HCT116 (cell line): ENCODE measurements around the gene NUP153. TPM values are rescaled to one million over a fixed set of nuclear protein-coding genes. Genes with fewer than 3 reads are reported as not detected.

Experiments
- ATAC-seq: fragments of 200-7000 bp; cut with Tn5 transposase; 2 replicates; pipeline ENCODE4 v1.9.1; 2020; ENCODE audit warnings: mild to moderate bottlenecking, moderate library complexity
- BruUV-seq: library from RNA; stranded (reverse); fragments of 400-500 nt; replicated peaks from 2 replicates; lab custom pipeline; 2021; lab: Mats Ljungman, UMichigan
- CTCF ChIA-PET: fragments of 300-600 bp; sonication (Branson Sonifier 250); formaldehyde crosslinking; loops from one replicate; lab custom pipeline; 2021; ENCODE audit warnings: antibody characterized with exemption; lab: Charles Lee
- POLR2A ChIA-PET: fragments of 300-600, 350-600 bp; sonication (Branson Sonifier 250); formaldehyde crosslinking; loops from one replicate; lab custom pipeline; 2021; ENCODE audit warnings: antibody characterized with exemption; lab: Charles Lee
- RAD21 ChIA-PET, 2 experiments: fragments of 300-600 bp; sonication (Branson Sonifier 250); formaldehyde crosslinking; loops; one replicate each; lab custom pipeline; 2023; ENCODE audit warnings: low total read pairs in 2 of 2; ENCODE audit not compliant: uncharacterized antibody in 2 of 2, unreplicated experiment in 2 of 2, low non-redundant PET in 1 of 2; lab: Charles Lee
- DNase-seq: peaks from one replicate; pipeline ENCODE4 v3.0.0-alpha.2; 2010; ENCODE audit warnings: low read depth, low spot score
- H2AFZ ChIP-seq: fragments of 200-600 bp; shearing (Covaris generic), sonication (generic); 2 replicates; pipeline ENCODE4 v1.6.1; 2017; ENCODE audit warnings: low read depth, mixed run types, mixed read lengths, antibody characterized with exemption, low read length; ENCODE audit not compliant: poor library complexity, severe bottlenecking
- H3K27ac ChIP-seq: 2 replicates; pipeline ENCODE4 v1.5.1; 2012; ENCODE audit warnings: low read depth, low read length
- H3K27me3 ChIP-seq: fragments of 200-600 bp; sonication (generic); 2 replicates; pipeline ENCODE4 v1.6.1; 2016; ENCODE audit warnings: mixed run types, low read length, mixed read lengths; ENCODE audit not compliant: insufficient read depth
- H3K36me3 ChIP-seq, 2 experiments: fragments of 200-500 bp in 1 of 2; fragments of 200-600 bp in 1 of 2; sonication (Bioruptor generic) in 1 of 2; sonication (generic) in 1 of 2; 2 replicates each; pipeline versions ENCODE4 v1.5.1 to v1.6.1; 2014 to 2016; ENCODE audit warnings: low read length in 2 of 2, inconsistent platforms in 1 of 2, mixed read lengths in 1 of 2, mixed run types in 1 of 2; ENCODE audit not compliant: insufficient read depth in 2 of 2, control insufficient read depth in 1 of 2
- H3K4me1 ChIP-seq, 2 experiments: fragments of 200-600 bp in 1 of 2; sonication (generic) in 1 of 2; 2 replicates each; pipeline versions ENCODE4 v1.5.1 to v1.6.1; 2012 to 2017; ENCODE audit warnings: low read length in 2 of 2, inconsistent platforms in 1 of 2, mild to moderate bottlenecking in 1 of 2, mixed read lengths in 1 of 2, mixed run types in 1 of 2, moderate library complexity in 1 of 2; ENCODE audit not compliant: insufficient read depth in 2 of 2, control insufficient read depth in 1 of 2
- H3K4me2 ChIP-seq: fragments of 200-600 bp; sonication (generic); 2 replicates; pipeline ENCODE4 v1.6.1; 2017; ENCODE audit warnings: mixed run types, low read length, mixed read lengths
- H3K4me3 ChIP-seq, 2 experiments: fragments of 200-600 bp in 1 of 2; sonication (generic) in 1 of 2; replicated peaks in 1 of 2; 2 replicates each; pipeline ENCODE4 v1.5.1; 2011 to 2016; ENCODE audit warnings: low read length in 2 of 2, control low read depth in 1 of 2, low read depth in 1 of 2, mild to moderate bottlenecking in 1 of 2, mixed read lengths in 1 of 2, mixed run types in 1 of 2
- H3K79me2 ChIP-seq: fragments of 200-600 bp; sonication (generic); 2 replicates; pipeline ENCODE4 v1.6.1; 2017; ENCODE audit warnings: mild to moderate bottlenecking, mixed run types, low read length, moderate library complexity, mixed read lengths; ENCODE audit not compliant: insufficient read depth
- H3K9ac ChIP-seq: fragments of 200-600 bp; sonication (generic); 2 replicates; pipeline ENCODE4 v1.6.1; 2016; ENCODE audit warnings: low read length, mixed read lengths
- H3K9me2 ChIP-seq: fragments of 200-600 bp; sonication (generic), shearing (Covaris generic); 2 replicates; pipeline ENCODE4 v1.6.1; 2017; ENCODE audit warnings: mixed run types, mild to moderate bottlenecking, moderate library complexity; ENCODE audit not compliant: insufficient read depth
- H3K9me3 ChIP-seq, 2 experiments: fragments of 200-500 bp in 1 of 2; fragments of 200-600 bp in 1 of 2; sonication (Bioruptor generic) in 1 of 2; sonication (generic) in 1 of 2; 2 replicates each; pipeline ENCODE4 v1.6.1; 2014 to 2017; ENCODE audit warnings: low read length in 2 of 2, mixed read lengths in 2 of 2, inconsistent platforms in 1 of 2, low read depth in 1 of 2, mild to moderate bottlenecking in 1 of 2, mixed run types in 1 of 2, moderate library complexity in 1 of 2; ENCODE audit not compliant: control insufficient read depth in 1 of 2, insufficient read depth in 1 of 2
- H4K20me1 ChIP-seq: fragments of 200-600 bp; sonication (generic), shearing (Covaris generic); 2 replicates; pipeline ENCODE4 v1.6.1; 2017; ENCODE audit warnings: mixed run types, mild to moderate bottlenecking, moderate library complexity; ENCODE audit not compliant: insufficient read depth
- ATF3 ChIP-seq: IDR thresholded peaks from 2 replicates; pipeline ENCODE4 v1.6.1; 2012
- CEBPB ChIP-seq: IDR thresholded peaks from 2 replicates; pipeline ENCODE4 v1.6.1; 2012; ENCODE audit warnings: low read depth
- EZH2phosphoT487 ChIP-seq: fragments of 200-600 bp; IDR thresholded peaks from 2 replicates; pipeline ENCODE4 v1.6.1; 2018; ENCODE audit warnings: antibody characterized with exemption, borderline replicate concordance
- JUND ChIP-seq: IDR thresholded peaks from 2 replicates; pipeline ENCODE4 v1.6.1; 2012
- POLR2AphosphoS5 ChIP-seq: IDR thresholded peaks from 2 replicates; pipeline ENCODE4 v1.6.1; 2011; ENCODE audit warnings: mild to moderate bottlenecking, low read depth, low read length, moderate library complexity
- REST ChIP-seq: IDR thresholded peaks from 2 replicates; pipeline ENCODE4 v1.6.1; 2012; ENCODE audit warnings: low read depth
- SP1 ChIP-seq: IDR thresholded peaks from 2 replicates; pipeline ENCODE4 v1.6.1; 2012; ENCODE audit warnings: low read depth
- SRF ChIP-seq: IDR thresholded peaks from 2 replicates; pipeline ENCODE4 v1.6.1; 2012; ENCODE audit warnings: low read depth
- TCF7L2 ChIP-seq: IDR thresholded peaks from 2 replicates; pipeline ENCODE4 v1.7.0; 2011; ENCODE audit warnings: borderline replicate concordance, inconsistent platforms; ENCODE audit not compliant: insufficient read depth, insufficient read length; ENCODE audit errors: extremely low read depth
- YY1 ChIP-seq: IDR thresholded peaks from 2 replicates; pipeline ENCODE4 v1.6.1; 2011; ENCODE audit warnings: low read length, low read depth, moderate library complexity, mild to moderate bottlenecking; ENCODE audit not compliant: insufficient replicate concordance; ENCODE audit errors: extremely low read depth
- ZFX ChIP-seq: fragments of 450-650 bp; IDR thresholded peaks from 2 replicates; pipeline ENCODE4 v1.6.1; 2017
- intact Hi-C: fragments of 100-400 bp; cut with micrococcal nuclease; formaldehyde crosslinking; loops from 2 replicates; pipeline ENCODE4 v1.10.0; 2022
- total RNA-seq: library from RNA; stranded (reverse); gene quantifications from one replicate; pipeline ENCODE4 v1.2.1, GENCODE V29; 2021; ENCODE audit not compliant: unreplicated experiment
- TF ChIP-seq, protein P1 (sequence below): IDR thresholded peaks from 2 replicates; pipeline ENCODE4 v1.6.1; 2012
- TF ChIP-seq, protein P2 (sequence below): IDR thresholded peaks from 2 replicates; pipeline ENCODE4 v1.6.1; 2011; ENCODE audit warnings: mild to moderate bottlenecking, low read length, moderate library complexity; ENCODE audit not compliant: insufficient replicate concordance; ENCODE audit errors: extremely low read depth

The NUP153 gene
- total RNA-seq, 1 experiment from 2014 or later: 51.6 TPM

GRCh38 chr6:17683428-17683827, 23.3 kb downstream of the NUP153 start:
- TF ChIP-seq, protein P1, sequence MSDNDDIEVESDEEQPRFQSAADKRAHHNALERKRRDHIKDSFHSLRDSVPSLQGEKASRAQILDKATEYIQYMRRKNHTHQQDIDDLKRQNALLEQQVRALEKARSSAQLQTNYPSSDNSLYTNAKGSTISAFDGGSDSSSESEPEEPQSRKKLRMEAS: no peak
- TF ChIP-seq EZH2phosphoT487 (no peak), REST (no peak), JUND (no peak)
- no TSS peak for BruUV-seq

DNA sequence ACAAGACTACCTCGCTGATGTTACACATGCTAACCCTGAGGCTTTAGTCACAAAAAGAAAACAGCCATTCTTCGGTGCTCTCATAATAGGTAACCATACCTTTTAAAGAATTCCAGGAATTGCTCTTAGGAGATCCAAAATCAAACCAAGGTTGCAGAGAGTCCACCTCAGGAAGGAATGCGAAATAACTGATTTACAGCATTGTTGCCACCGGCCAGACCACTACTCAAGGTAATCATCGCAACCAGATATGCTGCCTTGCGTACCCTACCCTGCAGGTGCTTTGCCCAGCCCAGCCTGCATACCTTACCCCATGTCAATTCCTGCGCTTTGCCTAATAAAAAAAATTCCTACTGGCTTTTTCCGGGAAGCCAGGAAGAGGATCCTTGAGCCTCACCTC, 27.0 kb downstream of the NUP153 start:
- POLR2A ChIA-PET: no interaction called here
- Histone ChIP-seq H3K27ac (no peak overlapping the region), H3K79me2 (peaks cover 100% of the 10 kb centered on the region), H3K4me1 (no peaks in the 10 kb centered on the region), H3K36me3 (peaks cover 12 to 26% of the 10 kb centered on the region in 2 experiments), H3K9ac (no peak overlapping the region), H3K9me3 (no peaks in the 10 kb centered on the region), H4K20me1 (peaks cover 33% of the 10 kb centered on the region), H3K27me3 (no peaks in the 10 kb centered on the region), H2AFZ (no peak overlapping the region), H3K9me2 (no peaks in the 10 kb centered on the region), H3K4me3 (no peak overlapping the region), H3K4me2 (no peak overlapping the region)
- BruUV-seq: no TSS peak
- intact Hi-C loops: no loop called here
- ATAC-seq (no peak), DNase-seq (no peak)
- CTCF ChIA-PET: no interaction called here
- RAD21 ChIA-PET: no interaction called here
- TF ChIP-seq TCF7L2: no peak
- TF ChIP-seq SP1: no peak
- TF ChIP-seq JUND: no peak
- TF ChIP-seq POLR2AphosphoS5: no peak
- TF ChIP-seq CEBPB: no peak
- TF ChIP-seq, protein P2, sequence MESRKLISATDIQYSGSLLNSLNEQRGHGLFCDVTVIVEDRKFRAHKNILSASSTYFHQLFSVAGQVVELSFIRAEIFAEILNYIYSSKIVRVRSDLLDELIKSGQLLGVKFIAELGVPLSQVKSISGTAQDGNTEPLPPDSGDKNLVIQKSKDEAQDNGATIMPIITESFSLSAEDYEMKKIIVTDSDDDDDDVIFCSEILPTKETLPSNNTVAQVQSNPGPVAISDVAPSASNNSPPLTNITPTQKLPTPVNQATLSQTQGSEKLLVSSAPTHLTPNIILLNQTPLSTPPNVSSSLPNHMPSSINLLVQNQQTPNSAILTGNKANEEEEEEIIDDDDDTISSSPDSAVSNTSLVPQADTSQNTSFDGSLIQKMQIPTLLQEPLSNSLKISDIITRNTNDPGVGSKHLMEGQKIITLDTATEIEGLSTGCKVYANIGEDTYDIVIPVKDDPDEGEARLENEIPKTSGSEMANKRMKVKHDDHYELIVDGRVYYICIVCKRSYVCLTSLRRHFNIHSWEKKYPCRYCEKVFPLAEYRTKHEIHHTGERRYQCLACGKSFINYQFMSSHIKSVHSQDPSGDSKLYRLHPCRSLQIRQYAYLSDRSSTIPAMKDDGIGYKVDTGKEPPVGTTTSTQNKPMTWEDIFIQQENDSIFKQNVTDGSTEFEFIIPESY: no peak
- TF ChIP-seq, protein P1: no peak
- TF ChIP-seq ATF3: no peak
- no peak for TF ChIP-seq YY1
- TF ChIP-seq SRF: no peak
- no peak for TF ChIP-seq ZFX

More at GRCh38 chr6:17683428-17683827, 23.3 kb downstream of the NUP153 start:
- Histone ChIP-seq H3K27ac (no peak overlapping the region), H3K4me1 (no peaks in the 10 kb centered on the region), H3K9ac (no peak overlapping the region), H3K4me2 (no peak overlapping the region), H3K79me2 (peaks cover 98% of the 10 kb centered on the region), H3K4me3 (no peak overlapping the region), H2AFZ (no peak overlapping the region), H3K9me2 (no peaks in the 10 kb centered on the region), H4K20me1 (peaks cover 40% of the 10 kb centered on the region), H3K9me3 (no peaks in the 10 kb centered on the region), H3K27me3 (no peaks in the 10 kb centered on the region), H3K36me3 (peaks cover 19 to 33% of the 10 kb centered on the region in 2 experiments)
- CTCF ChIA-PET: no interaction called here
- POLR2A ChIA-PET: no interaction called here
- RAD21 ChIA-PET: no interaction called here
- DNase-seq (no peak), ATAC-seq (no peak)
- intact Hi-C loops: no loop called here
